K562 (cell line): ENCODE results near the gene LRP1-AS. TPM values are rescaled to one million over a fixed set of nuclear protein-coding genes. Genes with fewer than 3 reads are reported as not detected.

Experiments
- CXXC5 ChIP-seq: fragments of 250-450 bp; sonication (Bioruptor Pico); IDR thresholded peaks from 2 replicates; pipeline ENCODE4 v1.8.0; 2022; ENCODE audit warnings: inconsistent platforms, mild to moderate bottlenecking, moderate library complexity
- ESRRA ChIP-seq: fragments of 450-650 bp; IDR thresholded peaks from 2 replicates; pipeline ENCODE4 v1.6.1; 2014; ENCODE audit warnings: low read depth, mild to moderate bottlenecking, moderate library complexity, borderline replicate concordance
- HCFC1 ChIP-seq: IDR thresholded peaks from 2 replicates; pipeline ENCODE4 v1.6.1; 2012; ENCODE audit warnings: low read depth, low read length, improper control_type of control experiment
- HDAC1 ChIP-seq, 2 experiments: fragments of 450-650 bp; IDR thresholded peaks; 2 replicates each; pipeline ENCODE4 v1.6.1; 2016 to 2017; ENCODE audit warnings: inconsistent platforms in 1 of 2, mild to moderate bottlenecking in 1 of 2, moderate library complexity in 1 of 2
- HLTF ChIP-seq: fragments of 450-650 bp; IDR thresholded peaks from 2 replicates; pipeline ENCODE4 v1.6.1; 2016
- HMGN3 ChIP-seq: IDR thresholded peaks from 2 replicates; pipeline ENCODE4 v1.6.1; 2011; ENCODE audit warnings: borderline replicate concordance, low read depth, mild to moderate bottlenecking, mixed read lengths, low read length; ENCODE audit not compliant: insufficient read length; ENCODE audit errors: extremely low read depth
- MTF1 ChIP-seq: fragments of 250-450 bp; sonication (Bioruptor Pico); IDR thresholded peaks from 2 replicates; pipeline ENCODE4 v1.9.0; 2021; ENCODE audit warnings: moderate library complexity, mild to moderate bottlenecking, inconsistent platforms, borderline replicate concordance
- MYBL2 ChIP-seq, 2 experiments: fragments of 450-650 bp in 1 of 2; sonication (generic) in 1 of 2; formaldehyde crosslinking in 1 of 2; IDR thresholded peaks; 2 replicates each; pipeline versions ENCODE4 v1.6.1 to v1.8.1; 2017 to 2022; ENCODE audit warnings: borderline replicate concordance in 1 of 2, inconsistent platforms in 1 of 2, low read depth in 1 of 2, mild to moderate bottlenecking in 1 of 2, missing genetic modification reagents in 1 of 2, moderate library complexity in 1 of 2
- NEUROD1 ChIP-seq: fragments of 150-350 bp; IDR thresholded peaks from 2 replicates; pipeline ENCODE4 v1.6.1; 2014; ENCODE audit warnings: borderline replicate concordance, low read length, low read depth; ENCODE audit not compliant: partially characterized antibody
- PHB ChIP-seq: fragments of 250-450 bp; sonication (Bioruptor Pico); IDR thresholded peaks from 2 replicates; pipeline ENCODE4 v1.5.0; 2021
- RREB1 ChIP-seq: fragments of 250-450 bp; sonication (Bioruptor Pico); IDR thresholded peaks from 2 replicates; pipeline ENCODE4 v1.4.0; 2020
- SP2 ChIP-seq: IDR thresholded peaks from 2 replicates; pipeline ENCODE4 v1.6.1; 2011; ENCODE audit warnings: mild to moderate bottlenecking, low read depth, low read length, moderate library complexity; ENCODE audit not compliant: poor library complexity, severe bottlenecking; ENCODE audit errors: extremely low read depth
- TSHZ1 ChIP-seq: fragments of 250-450 bp; sonication (Bioruptor Pico); IDR thresholded peaks from 2 replicates; pipeline ENCODE4 v1.4.0; 2020; ENCODE audit warnings: mild to moderate bottlenecking, moderate library complexity
- ZNF316 ChIP-seq: fragments of 450-650 bp; IDR thresholded peaks from 2 replicates; pipeline ENCODE4 v1.6.1; 2016
- ZNF589 ChIP-seq: fragments of 200-800 bp; sonication (Bioruptor generic); IDR thresholded peaks from 2 replicates; pipeline ENCODE4 v1.6.1; 2016; ENCODE audit warnings: low read depth, missing genetic modification characterization, missing compliant biosample characterization
- polyA plus RNA-seq, 8 experiments: library from polyadenylated mRNA; depleted of rRNA in 4 of 8; stranded (reverse) in 5 of 8; unstranded in 3 of 8; fragments of >200 nt; fragmentation: Nextera tagmentation in 2 of 8; fragmentation: Illumina TruSeq in 1 of 8; extraction: Ambion mirVana in 2 of 8; extraction: Trizol in 1 of 8; gene quantifications; 2 replicates each; pipeline versions ENCODE4 v1.2.1 to v1.2.3, GENCODE V29; 2011 to 2014; ENCODE audit warnings: inconsistent platforms in 1 of 8, missing spikeins in 1 of 8
- total RNA-seq, 7 experiments: library from RNA; depleted of rRNA in 6 of 7; stranded (reverse); fragments of >200 nt in 6 of 7; fragmentation: Illumina TruSeq in 2 of 7; extraction: Trizol in 2 of 7; gene quantifications; 2 replicates each; pipeline versions ENCODE4 v1.2.1 to v1.2.3, GENCODE V29; 2011 to 2021; ENCODE audit warnings: low replicate concordance in 1 of 7
- TF ChIP-seq, protein P1 (sequence below): fragments of 250-450 bp; sonication (Bioruptor Pico); IDR thresholded peaks from 2 replicates; pipeline ENCODE4 v1.8.0; 2021; ENCODE audit warnings: moderate library complexity, mild to moderate bottlenecking, inconsistent platforms

LRP1-AS gene
- total and polyA plus RNA-seq, 9 of the 15 experiments (the other 6 are each of a cell fraction or from before 2014, with no cell fraction given), result not detected

DNA sequence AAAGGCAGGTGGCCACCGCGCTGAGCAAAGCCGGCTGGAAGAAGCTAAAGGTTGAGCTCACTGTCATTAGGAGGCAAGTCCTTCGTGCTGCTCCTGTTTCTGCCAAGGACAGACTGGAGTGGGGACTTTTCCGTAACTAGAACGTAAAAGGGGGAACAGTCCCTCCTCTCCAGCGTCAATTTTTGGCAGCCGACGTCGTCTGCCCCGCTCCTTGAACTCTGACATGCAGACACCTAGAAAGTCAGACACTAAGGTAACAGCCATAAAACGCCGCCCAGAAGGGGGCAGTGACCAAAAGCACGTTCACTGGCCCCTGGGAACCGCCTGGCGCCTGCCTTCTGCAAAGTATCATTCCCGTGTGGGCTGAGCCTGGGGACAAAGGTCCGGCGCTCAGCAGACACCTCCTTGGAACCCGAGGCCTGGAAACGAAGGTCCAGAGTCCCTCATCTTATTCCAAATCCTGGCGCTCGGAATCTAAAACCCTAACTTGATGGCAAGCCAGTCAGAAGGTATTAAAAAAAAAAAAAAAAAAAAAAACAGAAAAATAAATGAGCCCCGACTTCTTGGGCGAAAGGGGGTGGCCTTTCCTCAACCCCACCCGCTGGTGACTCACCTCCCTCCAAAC, 20.2 kb downstream of the LRP1-AS start (continued):
- TF ChIP-seq RREB1 (no peak), ESRRA (peak; percentile 52; the same call in 1 of the 2 replicates), NEUROD1 (no peak), ZNF316 (no peak), MYBL2 (IDR thresholded peaks at IDR 0.05; ENCODE audit: low read depth) (no peak), MYBL2 (CRISPR knock-in tag; IDR thresholded peaks at IDR 0.05; ENCODE audit: borderline replicate concordance) (no peak), HMGN3 (no peak), HCFC1 (no peak; the same call in 1 of the 2 replicates), TSHZ1 (CRISPR knock-in tag) (no peak), MTF1 (no peak), HDAC1 (IDR thresholded peaks at IDR 0.05) (no peak), PHB (CRISPR knock-in tag) (no peak), SP2 (no peak), HLTF (no peak), ZNF589 (no peak), CXXC5 (peak; percentile 40)
- TF ChIP-seq, protein P1, sequence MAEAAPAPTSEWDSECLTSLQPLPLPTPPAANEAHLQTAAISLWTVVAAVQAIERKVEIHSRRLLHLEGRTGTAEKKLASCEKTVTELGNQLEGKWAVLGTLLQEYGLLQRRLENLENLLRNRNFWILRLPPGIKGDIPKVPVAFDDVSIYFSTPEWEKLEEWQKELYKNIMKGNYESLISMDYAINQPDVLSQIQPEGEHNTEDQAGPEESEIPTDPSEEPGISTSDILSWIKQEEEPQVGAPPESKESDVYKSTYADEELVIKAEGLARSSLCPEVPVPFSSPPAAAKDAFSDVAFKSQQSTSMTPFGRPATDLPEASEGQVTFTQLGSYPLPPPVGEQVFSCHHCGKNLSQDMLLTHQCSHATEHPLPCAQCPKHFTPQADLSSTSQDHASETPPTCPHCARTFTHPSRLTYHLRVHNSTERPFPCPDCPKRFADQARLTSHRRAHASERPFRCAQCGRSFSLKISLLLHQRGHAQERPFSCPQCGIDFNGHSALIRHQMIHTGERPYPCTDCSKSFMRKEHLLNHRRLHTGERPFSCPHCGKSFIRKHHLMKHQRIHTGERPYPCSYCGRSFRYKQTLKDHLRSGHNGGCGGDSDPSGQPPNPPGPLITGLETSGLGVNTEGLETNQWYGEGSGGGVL (CRISPR knock-in tag), result no peak
